Measurements from ENCODE around the gene RAB26. TPM values are rescaled to one million over a fixed set of nuclear protein-coding genes. Genes with fewer than 3 reads are reported as not detected.
"Not testable (repeated sequence)": the region's sequence is repeated elsewhere in the genome, so short reads cannot be mapped to it uniquely, and the experiment has no call there.

RAB26 gene
- total and polyA plus RNA-seq, 2 of the 13 experiments (the other 11 are each of a cell fraction or from before 2014, with no cell fraction given) = 0.86 to 3.6 TPM

DNA sequence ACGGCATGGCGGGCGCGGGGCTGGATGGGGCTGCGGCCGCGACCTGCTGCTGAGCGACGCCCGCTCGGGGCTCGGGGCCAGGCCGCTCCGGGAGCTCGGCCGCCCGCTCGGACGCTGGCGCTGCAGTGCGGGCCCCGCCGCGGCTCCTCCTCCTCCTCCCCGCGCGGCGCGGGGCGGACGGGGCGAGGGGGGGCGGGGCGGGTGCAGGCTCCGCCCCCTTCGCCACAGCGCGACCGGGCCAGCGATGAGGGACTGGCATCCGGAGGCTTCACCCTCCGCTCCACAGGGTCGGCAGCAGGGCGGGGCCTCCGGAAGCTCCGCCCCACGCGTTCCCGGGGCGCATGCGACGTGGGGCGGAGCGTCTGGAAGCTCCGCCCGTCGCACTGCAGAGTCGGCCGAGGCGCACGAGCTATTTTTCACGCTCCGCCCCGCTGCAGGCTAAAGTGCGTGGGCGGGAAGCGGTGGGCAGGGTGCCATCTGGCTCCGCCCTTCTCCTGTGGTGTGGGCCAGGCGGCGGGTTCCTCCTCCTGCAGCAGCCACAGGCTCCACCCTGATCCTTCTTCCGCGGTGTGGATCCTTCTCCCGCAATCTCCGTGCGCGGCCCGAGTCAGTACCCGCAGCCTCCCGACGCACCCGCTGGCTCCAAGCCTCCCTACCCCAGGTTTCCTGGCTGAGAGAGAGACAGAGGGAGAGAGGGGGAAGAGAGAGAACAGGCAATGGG, 12.5 kb upstream of the RAB26 start, which contains the start of gene PKD1 (continued):
- TF ChIP-seq, protein P1, sequence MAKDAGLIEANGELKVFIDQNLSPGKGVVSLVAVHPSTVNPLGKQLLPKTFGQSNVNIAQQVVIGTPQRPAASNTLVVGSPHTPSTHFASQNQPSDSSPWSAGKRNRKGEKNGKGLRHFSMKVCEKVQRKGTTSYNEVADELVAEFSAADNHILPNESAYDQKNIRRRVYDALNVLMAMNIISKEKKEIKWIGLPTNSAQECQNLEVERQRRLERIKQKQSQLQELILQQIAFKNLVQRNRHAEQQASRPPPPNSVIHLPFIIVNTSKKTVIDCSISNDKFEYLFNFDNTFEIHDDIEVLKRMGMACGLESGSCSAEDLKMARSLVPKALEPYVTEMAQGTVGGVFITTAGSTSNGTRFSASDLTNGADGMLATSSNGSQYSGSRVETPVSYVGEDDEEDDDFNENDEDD (CRISPR knock-in tag; IDR thresholded peaks at IDR 0.05; ENCODE audit: borderline replicate concordance) = peak; percentile 47; the same call in 1 of the 2 replicates
- TF ChIP-seq, protein P2, sequence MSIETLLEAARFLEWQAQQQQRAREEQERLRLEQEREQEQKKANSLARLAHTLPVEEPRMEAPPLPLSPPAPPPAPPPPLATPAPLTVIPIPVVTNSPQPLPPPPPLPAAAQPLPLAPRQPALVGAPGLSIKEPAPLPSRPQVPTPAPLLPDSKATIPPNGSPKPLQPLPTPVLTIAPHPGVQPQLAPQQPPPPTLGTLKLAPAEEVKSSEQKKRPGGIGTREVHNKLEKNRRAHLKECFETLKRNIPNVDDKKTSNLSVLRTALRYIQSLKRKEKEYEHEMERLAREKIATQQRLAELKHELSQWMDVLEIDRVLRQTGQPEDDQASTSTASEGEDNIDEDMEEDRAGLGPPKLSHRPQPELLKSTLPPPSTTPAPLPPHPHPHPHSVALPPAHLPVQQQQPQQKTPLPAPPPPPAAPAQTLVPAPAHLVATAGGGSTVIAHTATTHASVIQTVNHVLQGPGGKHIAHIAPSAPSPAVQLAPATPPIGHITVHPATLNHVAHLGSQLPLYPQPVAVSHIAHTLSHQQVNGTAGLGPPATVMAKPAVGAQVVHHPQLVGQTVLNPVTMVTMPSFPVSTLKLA (IDR thresholded peaks at IDR 0.05) = peak; percentile 60
- TF ChIP-seq, protein P3, sequence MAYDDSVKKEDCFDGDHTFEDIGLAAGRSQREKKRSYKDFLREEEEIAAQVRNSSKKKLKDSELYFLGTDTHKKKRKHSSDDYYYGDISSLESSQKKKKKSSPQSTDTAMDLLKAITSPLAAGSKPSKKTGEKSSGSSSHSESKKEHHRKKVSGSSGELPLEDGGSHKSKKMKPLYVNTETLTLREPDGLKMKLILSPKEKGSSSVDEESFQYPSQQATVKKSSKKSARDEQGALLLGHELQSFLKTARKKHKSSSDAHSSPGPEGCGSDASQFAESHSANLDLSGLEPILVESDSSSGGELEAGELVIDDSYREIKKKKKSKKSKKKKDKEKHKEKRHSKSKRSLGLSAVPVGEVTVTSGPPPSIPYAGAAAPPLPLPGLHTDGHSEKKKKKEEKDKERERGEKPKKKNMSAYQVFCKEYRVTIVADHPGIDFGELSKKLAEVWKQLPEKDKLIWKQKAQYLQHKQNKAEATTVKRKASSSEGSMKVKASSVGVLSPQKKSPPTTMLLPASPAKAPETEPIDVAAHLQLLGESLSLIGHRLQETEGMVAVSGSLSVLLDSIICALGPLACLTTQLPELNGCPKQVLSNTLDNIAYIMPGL (CRISPR knock-in tag; IDR thresholded peaks at IDR 0.05; ENCODE audit: borderline replicate concordance in 1 of 2, low read depth in 1 of 2) = peak in 1 of 2 experiments; percentile 30; a peak in 1 of 4 replicates
- TF ChIP-seq, protein P4, sequence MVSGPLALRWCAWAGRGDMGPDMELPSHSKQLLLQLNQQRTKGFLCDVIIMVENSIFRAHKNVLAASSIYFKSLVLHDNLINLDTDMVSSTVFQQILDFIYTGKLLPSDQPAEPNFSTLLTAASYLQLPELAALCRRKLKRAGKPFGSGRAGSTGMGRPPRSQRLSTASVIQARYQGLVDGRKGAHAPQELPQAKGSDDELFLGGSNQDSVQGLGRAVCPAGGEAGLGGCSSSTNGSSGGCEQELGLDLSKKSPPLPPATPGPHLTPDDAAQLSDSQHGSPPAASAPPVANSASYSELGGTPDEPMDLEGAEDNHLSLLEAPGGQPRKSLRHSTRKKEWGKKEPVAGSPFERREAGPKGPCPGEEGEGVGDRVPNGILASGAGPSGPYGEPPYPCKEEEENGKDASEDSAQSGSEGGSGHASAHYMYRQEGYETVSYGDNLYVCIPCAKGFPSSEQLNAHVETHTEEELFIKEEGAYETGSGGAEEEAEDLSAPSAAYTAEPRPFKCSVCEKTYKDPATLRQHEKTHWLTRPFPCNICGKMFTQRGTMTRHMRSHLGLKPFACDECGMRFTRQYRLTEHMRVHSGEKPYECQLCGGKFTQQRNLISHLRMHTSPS (CRISPR knock-in tag; IDR thresholded peaks at IDR 0.05; ENCODE audit: low read depth) = peak; percentile 47; the same call in 1 of the 2 replicates
- peak; percentile 26; the same call in 1 of the 2 replicates for TF ChIP-seq HDAC2 (CRISPR knock-in tag; IDR thresholded peaks at IDR 0.05)
- not testable (repeated sequence) for TF ChIP-seq SP1 (IDR thresholded peaks at IDR 0.05); CREB1 (CRISPR knock-in tag; IDR thresholded peaks at IDR 0.05); MAZ (IDR thresholded peaks at IDR 0.05; ENCODE audit: borderline replicate concordance, low read depth, low read length)
- TF ChIP-seq SP1 (CRISPR knock-in tag; IDR thresholded peaks at IDR 0.05) = peak; percentile 84
- peak; percentile 24; the same call in 1 of the 2 replicates for TF ChIP-seq GATAD2A (CRISPR knock-in tag; IDR thresholded peaks at IDR 0.05)
- TF ChIP-seq CREB1 (IDR thresholded peaks at IDR 0.05) = 0 out of 2 replicates have a peak, but pooled peaks have one; percentile 21
- peak; percentile 82 for TF ChIP-seq SAP130 (CRISPR knock-in tag; IDR thresholded peaks at IDR 0.05; ENCODE audit: low read depth)
- TF ChIP-seq ETV5 (CRISPR knock-in tag; IDR thresholded peaks at IDR 0.05; ENCODE audit: borderline replicate concordance) = peak; percentile 24; the same call in 1 of the 2 replicates
- TF ChIP-seq MAZ (CRISPR knock-in tag; IDR thresholded peaks at IDR 0.05; ENCODE audit: low read depth) = peak; percentile 34; the same call in 1 of the 2 replicates
- TF ChIP-seq, protein P5, sequence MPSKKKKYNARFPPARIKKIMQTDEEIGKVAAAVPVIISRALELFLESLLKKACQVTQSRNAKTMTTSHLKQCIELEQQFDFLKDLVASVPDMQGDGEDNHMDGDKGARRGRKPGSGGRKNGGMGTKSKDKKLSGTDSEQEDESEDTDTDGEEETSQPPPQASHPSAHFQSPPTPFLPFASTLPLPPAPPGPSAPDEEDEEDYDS (CRISPR knock-in tag; IDR thresholded peaks at IDR 0.05) = peak; percentile 64; the same call in 1 of the 2 replicates
- TF ChIP-seq ZFY (CRISPR knock-in tag; IDR thresholded peaks at IDR 0.05) = peak; percentile 50; the same call in 1 of the 2 replicates
